GM12864 (cell line): ENCODE measurements around the gene KATNIP.

Source experiments
- DNase-seq: peaks from one replicate; pipeline ENCODE4 v3.0.0-alpha.2; 2011; ENCODE audit warnings: low read depth
- H3K4me3 ChIP-seq: 2 replicates; pipeline ENCODE4 v1.5.1; 2011; ENCODE audit warnings: mild to moderate bottlenecking, low read depth, low read length, control low read depth
- CTCF ChIP-seq: IDR thresholded peaks from 2 replicates; pipeline ENCODE4 v1.5.1; 2011; ENCODE audit warnings: low read depth, mild to moderate bottlenecking, moderate library complexity, low read length, control low read depth, inconsistent platforms; ENCODE audit errors: missing control alignments

Gene KATNIP

GRCh38 chr16:27520982-27521673 is 28.8 kb upstream of the KATNIP start:
- no peak overlapping the region for H3K4me3 ChIP-seq
- no peak for DNase-seq
- TF ChIP-seq CTCF, result no peak

GRCh38 chr16:27522173-27522707 is 27.7 kb upstream of the KATNIP start:
- no peak for TF ChIP-seq CTCF
- H3K4me3 ChIP-seq, result no peak overlapping the region
- DNase-seq, result no peak

- DNase-seq, result no peak
Observed at GRCh38 chr16:27526180-27526579, 23.8 kb upstream of the KATNIP start.

GRCh38 chr16:27528294-27528693 is 21.6 kb upstream of the KATNIP start:
- DNase-seq, result no peak
- no peak overlapping the region for H3K4me3 ChIP-seq
- no peak for TF ChIP-seq CTCF

More at GRCh38 chr16:27526180-27526579, 23.8 kb upstream of the KATNIP start:
- no peak overlapping the region for H3K4me3 ChIP-seq
- TF ChIP-seq CTCF, result no peak

GRCh38 chr16:27529962-27530361 is 20.0 kb upstream of the KATNIP start:
- H3K4me3 ChIP-seq, result no peak overlapping the region
- no peak for TF ChIP-seq CTCF
- DNase-seq, result no peak

- TF ChIP-seq CTCF, result no peak
- no peak for DNase-seq
- H3K4me3 ChIP-seq, result no peak overlapping the region
Observed at GRCh38 chr16:27531186-27531585, 18.8 kb upstream of the KATNIP start.
